ENCODE results near the gene SULT1C4. TPM values are rescaled to one million over a fixed set of nuclear protein-coding genes. Genes with fewer than 3 reads are reported as not detected.

SULT1C4 gene
- total RNA-seq, 1 donor from 2014 or later: 8.8 TPM

DNA sequence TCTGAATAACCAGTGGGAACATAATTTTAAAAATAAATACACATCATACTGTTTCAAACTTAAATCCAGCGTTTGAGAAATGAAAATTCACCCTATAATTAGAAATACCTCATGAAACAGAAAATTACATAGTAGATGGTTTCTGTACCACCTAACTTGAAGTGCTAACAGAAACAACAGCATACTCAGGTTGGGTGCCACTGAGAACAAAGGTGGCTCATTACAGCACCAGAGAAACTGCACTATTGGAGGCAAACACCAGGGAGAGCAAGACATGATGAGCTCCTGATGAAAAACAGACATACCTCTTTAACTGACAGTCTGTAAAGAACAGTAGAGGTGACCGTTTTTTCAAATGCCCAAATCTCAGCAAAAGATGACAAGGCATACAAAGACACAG, 12.6 kb downstream of the SULT1C4 start:
- Histone ChIP-seq H3K27me3 (no peaks in the 10 kb centered on the region), H3K9me3 (no peaks in the 10 kb centered on the region), H3K27ac (no peak overlapping the region), H3K4me1 (no peaks in the 10 kb centered on the region), H3K4me3 (no peak overlapping the region), H3K36me3 (no peaks in the 10 kb centered on the region)
- TF ChIP-seq, protein P1, sequence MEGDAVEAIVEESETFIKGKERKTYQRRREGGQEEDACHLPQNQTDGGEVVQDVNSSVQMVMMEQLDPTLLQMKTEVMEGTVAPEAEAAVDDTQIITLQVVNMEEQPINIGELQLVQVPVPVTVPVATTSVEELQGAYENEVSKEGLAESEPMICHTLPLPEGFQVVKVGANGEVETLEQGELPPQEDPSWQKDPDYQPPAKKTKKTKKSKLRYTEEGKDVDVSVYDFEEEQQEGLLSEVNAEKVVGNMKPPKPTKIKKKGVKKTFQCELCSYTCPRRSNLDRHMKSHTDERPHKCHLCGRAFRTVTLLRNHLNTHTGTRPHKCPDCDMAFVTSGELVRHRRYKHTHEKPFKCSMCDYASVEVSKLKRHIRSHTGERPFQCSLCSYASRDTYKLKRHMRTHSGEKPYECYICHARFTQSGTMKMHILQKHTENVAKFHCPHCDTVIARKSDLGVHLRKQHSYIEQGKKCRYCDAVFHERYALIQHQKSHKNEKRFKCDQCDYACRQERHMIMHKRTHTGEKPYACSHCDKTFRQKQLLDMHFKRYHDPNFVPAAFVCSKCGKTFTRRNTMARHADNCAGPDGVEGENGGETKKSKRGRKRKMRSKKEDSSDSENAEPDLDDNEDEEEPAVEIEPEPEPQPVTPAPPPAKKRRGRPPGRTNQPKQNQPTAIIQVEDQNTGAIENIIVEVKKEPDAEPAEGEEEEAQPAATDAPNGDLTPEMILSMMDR (IDR thresholded peaks at IDR 0.05): no peak
- no peak for TF ChIP-seq POLR2A (IDR thresholded peaks at IDR 0.05)
- TF ChIP-seq POLR2AphosphoS5 (IDR thresholded peaks at IDR 0.05; ENCODE audit: insufficient read depth in 1 of 2, low read depth in 1 of 2): no peak
- no peak for DNase-seq (ENCODE audit: extremely low spot score in 2 of 2)
- intact Hi-C loops (cut with DNase I): no loop called here

DNA sequence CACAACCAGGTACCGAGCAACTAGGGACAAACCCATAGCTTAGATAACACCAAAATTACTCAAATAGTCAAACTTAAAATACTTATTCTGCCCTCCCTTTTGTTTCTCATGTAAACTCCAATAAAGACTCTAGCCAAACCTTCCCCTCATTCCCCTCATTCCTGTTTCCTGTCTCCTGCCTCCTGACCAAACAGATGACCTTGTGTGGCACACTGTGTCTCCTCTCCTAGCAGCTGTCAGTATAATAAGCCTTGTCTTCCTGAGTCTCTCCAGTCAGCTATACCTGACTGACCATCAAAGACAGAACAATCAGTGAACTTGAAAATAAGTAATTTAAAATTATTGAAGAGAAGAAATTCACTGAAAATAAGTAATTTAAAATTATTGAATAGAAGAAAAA, 14.3 kb downstream of the SULT1C4 start:
- DNase-seq (ENCODE audit: extremely low spot score in 2 of 2): no peak
- no peaks in the 10 kb centered on the region for H3K36me3 ChIP-seq
- no peak overlapping the region for H3K27ac ChIP-seq
- no peaks in the 10 kb centered on the region for H3K4me1 ChIP-seq
- no peaks in the 10 kb centered on the region for H3K27me3 ChIP-seq
- TF ChIP-seq POLR2AphosphoS5 (IDR thresholded peaks at IDR 0.05; ENCODE audit: insufficient read depth in 1 of 2, low read depth in 1 of 2): no peak
- no peak for TF ChIP-seq POLR2A (IDR thresholded peaks at IDR 0.05)
- TF ChIP-seq, protein P1 (IDR thresholded peaks at IDR 0.05): no peak
- intact Hi-C loops (cut with DNase I): no loop called here
- H3K9me3 ChIP-seq: no peaks in the 10 kb centered on the region
- no peak overlapping the region for H3K4me3 ChIP-seq

DNA sequence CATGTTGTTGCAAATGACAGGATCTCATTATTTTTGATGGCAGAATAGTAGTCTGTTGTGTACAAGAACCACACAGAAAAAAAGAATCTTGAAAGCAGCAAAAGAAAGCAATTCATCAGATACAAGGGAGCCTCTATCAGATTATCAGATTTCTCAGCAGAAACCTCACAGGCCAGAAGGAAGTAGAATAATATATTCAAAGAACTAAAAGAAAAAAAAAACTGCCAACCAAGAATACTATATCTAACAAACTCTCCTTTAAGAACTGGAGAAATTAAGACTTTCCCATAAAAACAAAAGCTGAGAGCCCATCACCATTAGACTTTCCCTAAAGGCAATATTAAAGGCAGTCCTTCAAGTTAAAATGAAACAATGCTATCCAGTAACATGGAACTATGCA, 15.4 kb downstream of the SULT1C4 start:
- TF ChIP-seq POLR2A (IDR thresholded peaks at IDR 0.05) (no peak), POLR2AphosphoS5 (IDR thresholded peaks at IDR 0.05; ENCODE audit: insufficient read depth in 1 of 2, low read depth in 1 of 2) (no peak)
- TF ChIP-seq, protein P1 (IDR thresholded peaks at IDR 0.05): no peak
- no peaks in the 10 kb centered on the region for H3K27me3 ChIP-seq
- H3K27ac ChIP-seq: no peak overlapping the region
- intact Hi-C loops (cut with DNase I): no loop called here
- no peak overlapping the region for H3K4me3 ChIP-seq
- no peak for DNase-seq (ENCODE audit: extremely low spot score in 2 of 2)
- no peaks in the 10 kb centered on the region for H3K4me1 ChIP-seq
- H3K36me3 ChIP-seq: no peaks in the 10 kb centered on the region
- no peaks in the 10 kb centered on the region for H3K9me3 ChIP-seq

DNA sequence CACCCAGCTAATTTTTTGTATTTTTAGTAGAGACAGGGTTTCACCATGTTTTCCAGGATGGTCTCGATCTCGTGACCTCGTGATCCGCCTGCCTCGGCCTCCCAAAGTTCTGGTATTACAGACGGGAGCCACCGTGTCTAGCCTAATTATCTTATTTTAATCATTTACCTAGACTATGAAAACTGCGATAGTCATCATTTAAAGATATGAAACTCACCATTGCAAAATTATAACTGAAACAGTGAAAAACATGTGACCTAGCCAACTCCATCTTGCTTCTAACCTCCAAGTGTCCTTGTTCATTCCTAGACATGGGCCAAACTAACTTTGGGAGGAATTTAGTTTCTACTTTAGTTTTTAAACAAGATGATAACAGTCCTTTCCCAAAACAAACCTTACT, 17.4 kb downstream of the SULT1C4 start:
- H3K27ac ChIP-seq: no peak overlapping the region
- no peaks in the 10 kb centered on the region for H3K4me1 ChIP-seq
- intact Hi-C loops (cut with DNase I): no loop called here
- no peak for DNase-seq (ENCODE audit: extremely low spot score in 2 of 2)
- no peaks in the 10 kb centered on the region for H3K27me3 ChIP-seq
- H3K4me3 ChIP-seq: no peak overlapping the region
- H3K36me3 ChIP-seq: no peaks in the 10 kb centered on the region
- TF ChIP-seq, protein P1 (IDR thresholded peaks at IDR 0.05): no peak
- TF ChIP-seq POLR2AphosphoS5 (IDR thresholded peaks at IDR 0.05; ENCODE audit: insufficient read depth in 1 of 2, low read depth in 1 of 2): no peak
- no peak for TF ChIP-seq POLR2A (IDR thresholded peaks at IDR 0.05)
- H3K9me3 ChIP-seq: peaks cover 13% of the 10 kb centered on the region

DNA sequence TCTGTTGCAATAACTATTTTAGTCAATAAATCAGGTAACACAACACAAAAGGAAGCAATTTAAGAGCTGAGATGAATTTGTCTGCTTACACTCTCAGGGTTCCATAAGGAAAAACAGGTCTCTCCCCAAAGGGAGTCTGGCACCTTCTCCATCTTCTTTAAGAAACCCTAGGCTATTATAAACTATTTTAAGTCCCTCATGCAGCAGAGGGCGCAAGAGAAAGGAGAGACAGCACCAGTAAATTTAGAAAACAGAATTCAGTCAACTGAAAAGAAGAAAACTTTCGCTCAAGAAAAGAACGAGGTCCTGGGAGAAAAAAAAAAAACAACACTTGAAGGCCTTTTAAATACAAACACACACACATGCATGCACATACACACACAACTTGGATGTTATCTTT, 19.1 kb downstream of the SULT1C4 start:
- no peak for DNase-seq (ENCODE audit: extremely low spot score in 2 of 2)
- Histone ChIP-seq H3K9me3 (peaks cover 13% of the 10 kb centered on the region), H3K27me3 (no peaks in the 10 kb centered on the region), H3K36me3 (no peaks in the 10 kb centered on the region), H3K27ac (no peak overlapping the region), H3K4me1 (no peaks in the 10 kb centered on the region), H3K4me3 (no peak overlapping the region)
- TF ChIP-seq POLR2A (IDR thresholded peaks at IDR 0.05) (no peak), POLR2AphosphoS5 (IDR thresholded peaks at IDR 0.05; ENCODE audit: insufficient read depth in 1 of 2, low read depth in 1 of 2) (no peak)
- TF ChIP-seq, protein P1 (IDR thresholded peaks at IDR 0.05): no peak
- intact Hi-C loops (cut with DNase I): no loop called here
